HepG2 (cell line): ENCODE results near the gene HSD17B8. TPM values are rescaled to one million over a fixed set of nuclear protein-coding genes. Genes with fewer than 3 reads are reported as not detected.

Experiments used
- ARNT2 ChIP-seq: sonication (generic); formaldehyde crosslinking; IDR thresholded peaks from 2 replicates; pipeline ENCODE4 v1.8.0; 2022; ENCODE audit warnings: mild to moderate bottlenecking, low read depth, missing genetic modification reagents, moderate library complexity
- ATF7 ChIP-seq, 2 experiments: fragments of 450-650 bp in 1 of 2; sonication (generic) in 1 of 2; formaldehyde crosslinking in 1 of 2; IDR thresholded peaks; 2 replicates each; pipeline versions ENCODE4 v1.4.0 to v1.6.1; 2016 to 2020; ENCODE audit warnings: antibody characterized with exemption in 1 of 2, mild to moderate bottlenecking in 1 of 2, missing genetic modification reagents in 1 of 2
- CCDC6 ChIP-seq: sonication (generic); formaldehyde crosslinking; IDR thresholded peaks from 2 replicates; pipeline ENCODE4 v1.8.1; 2022; ENCODE audit warnings: mild to moderate bottlenecking, missing genetic modification reagents, moderate library complexity
- CREM ChIP-seq, 2 experiments: sonication (generic) in 1 of 2; formaldehyde crosslinking in 1 of 2; IDR thresholded peaks; 2 replicates each; pipeline versions ENCODE4 v1.4.0 to v1.6.1; 2016 to 2020; ENCODE audit warnings: antibody characterized with exemption in 1 of 2, mild to moderate bottlenecking in 1 of 2, missing genetic modification reagents in 1 of 2
- GZF1 ChIP-seq: sonication (generic); formaldehyde crosslinking; IDR thresholded peaks from 2 replicates; pipeline ENCODE4 v1.5.1; 2020; ENCODE audit warnings: mild to moderate bottlenecking, missing genetic modification reagents
- KAT2B ChIP-seq: fragments of 150-350 bp; IDR thresholded peaks from 2 replicates; pipeline ENCODE4 v1.6.1; 2014; ENCODE audit warnings: low read depth, low read length, borderline replicate concordance
- KAT7 ChIP-seq: IDR thresholded peaks from 2 replicates; pipeline ENCODE4 v1.6.1; 2018; ENCODE audit warnings: borderline replicate concordance, missing compliant biosample characterization
- PHF5A ChIP-seq: IDR thresholded peaks from one replicate; pipeline ENCODE4 v1.6.1; 2018; ENCODE audit warnings: low read depth, missing genetic modification reagents; ENCODE audit not compliant: unreplicated experiment
- PLRG1 ChIP-seq: fragments of 450-650 bp; conservative IDR thresholded peaks from 2 replicates; pipeline ENCODE4 v1.6.1; 2016
- RARA ChIP-seq: IDR thresholded peaks from 2 replicates; pipeline ENCODE4 v1.6.1; 2016; ENCODE audit warnings: missing genetic modification reagents, missing compliant biosample characterization
- REPIN1 ChIP-seq: sonication (generic); formaldehyde crosslinking; IDR thresholded peaks from 2 replicates; pipeline ENCODE4 v1.8.0; 2022; ENCODE audit warnings: missing genetic modification reagents, low read depth, mild to moderate bottlenecking, borderline replicate concordance
- RERE ChIP-seq: IDR thresholded peaks from 2 replicates; pipeline ENCODE4 v1.6.1; 2016; ENCODE audit warnings: low read depth, missing genetic modification reagents, missing compliant biosample characterization
- SNRNP70 ChIP-seq: fragments of 200-400 bp; formaldehyde crosslinking; IDR thresholded peaks from 2 replicates; pipeline ENCODE4 v1.6.1; 2017; ENCODE audit warnings: mild to moderate bottlenecking, low read depth, low read length, moderate library complexity
- SOX6 ChIP-seq, 2 experiments: fragments of 450-650 bp in 1 of 2; sonication (generic) in 1 of 2; formaldehyde crosslinking in 1 of 2; IDR thresholded peaks; 2 replicates each; pipeline versions ENCODE4 v1.4.0 to v1.6.1; 2017 to 2020; ENCODE audit warnings: antibody characterized with exemption in 1 of 2, mild to moderate bottlenecking in 1 of 2, missing genetic modification reagents in 1 of 2
- ZBTB4 ChIP-seq: sonication (generic); formaldehyde crosslinking; IDR thresholded peaks from 2 replicates; pipeline ENCODE4 v1.4.0; 2020; ENCODE audit warnings: missing genetic modification reagents, mild to moderate bottlenecking, borderline replicate concordance
- ZNF383 ChIP-seq: sonication (generic); formaldehyde crosslinking; IDR thresholded peaks from 2 replicates; pipeline ENCODE4 v1.4.0; 2020; ENCODE audit warnings: missing genetic modification reagents, mild to moderate bottlenecking, borderline replicate concordance
- ZNF589 ChIP-seq: sonication (generic); formaldehyde crosslinking; conservative IDR thresholded peaks from 2 replicates; pipeline ENCODE4 v1.8.0; 2022; ENCODE audit warnings: mild to moderate bottlenecking, moderate library complexity, missing genetic modification reagents
- ZNF607 ChIP-seq: sonication (generic); formaldehyde crosslinking; IDR thresholded peaks from 2 replicates; pipeline ENCODE4 v1.5.1; 2020; ENCODE audit warnings: missing genetic modification reagents, mild to moderate bottlenecking, borderline replicate concordance
- ZNF629 ChIP-seq: sonication (generic); formaldehyde crosslinking; conservative IDR thresholded peaks from 2 replicates; pipeline ENCODE4 v1.5.0; 2020; ENCODE audit warnings: missing genetic modification reagents
- ZNF749 ChIP-seq: sonication (generic); formaldehyde crosslinking; IDR thresholded peaks from 2 replicates; pipeline ENCODE4 v1.8.0; 2022; ENCODE audit warnings: mild to moderate bottlenecking, missing genetic modification reagents, moderate library complexity, borderline replicate concordance
- polyA plus RNA-seq, 8 experiments: library from polyadenylated mRNA; depleted of rRNA in 3 of 8; stranded (reverse) in 7 of 8; unstranded in 1 of 8; fragments of >200 nt; fragmentation: Illumina TruSeq in 4 of 8; extraction: Trizol in 4 of 8; gene quantifications; 2 replicates each; pipeline versions ENCODE4 v1.2.1 to v1.2.3, GENCODE V29; 2011 to 2016; ENCODE audit warnings: low read depth in 4 of 8, missing spikeins in 1 of 8, mixed read lengths in 1 of 8; ENCODE audit not compliant: insufficient read depth in 1 of 8
- total RNA-seq, 5 experiments: library from RNA; depleted of rRNA; stranded (reverse); fragments of >200 nt; fragmentation: Illumina TruSeq; extraction: Trizol; gene quantifications; 2 replicates each; pipeline ENCODE4 v1.2.3, GENCODE V29; 2016; ENCODE audit warnings: low read depth in 1 of 5

HSD17B8 gene
- total and polyA plus RNA-seq, 2 of the 13 experiments (the other 11 are each of a cell fraction or from before 2014, with no cell fraction given), result 12.6 to 20.1 TPM

GRCh38 chr6:33198159-33198852 is 6.1 kb upstream of the HSD17B8 start (continued):
- TF ChIP-seq RERE (CRISPR knock-in tag) (peak; percentile 87; the same call in 1 of the 2 replicates), REPIN1 (CRISPR knock-in tag) (peak; percentile 50; the same call in 1 of the 2 replicates), CREM (IDR thresholded peaks at IDR 0.05) (peak; percentile 86; the same call in 1 of the 2 replicates), CREM (CRISPR knock-in tag; IDR thresholded peaks at IDR 0.05) (no peak), ZNF589 (CRISPR knock-in tag) (no peak), PHF5A (CRISPR knock-in tag) (peak; percentile 75), ZBTB4 (0 out of 2 replicates have a peak, but pooled peaks have one; percentile 9), ZNF383 (CRISPR knock-in tag) (no peak), ZNF629 (CRISPR knock-in tag) (no peak), KAT7 (CRISPR knock-in tag) (peak; percentile 34; the same call in 1 of the 2 replicates), ATF7 (IDR thresholded peaks at IDR 0.05) (no peak), ATF7 (CRISPR knock-in tag; IDR thresholded peaks at IDR 0.05) (peak; percentile 51; the same call in 1 of the 2 replicates), SNRNP70 (no peak), ARNT2 (CRISPR knock-in tag) (peak; percentile 68; the same call in 1 of the 2 replicates), SOX6 (IDR thresholded peaks at IDR 0.05) (no peak), SOX6 (CRISPR knock-in tag; IDR thresholded peaks at IDR 0.05) (peak; percentile 93), PLRG1 (no peak), GZF1 (CRISPR knock-in tag) (0 out of 2 replicates have a peak, but pooled peaks have one; percentile 37), ZNF607 (CRISPR knock-in tag) (0 out of 2 replicates have a peak, but pooled peaks have one; percentile 51), ZNF749 (CRISPR knock-in tag) (no peak), KAT2B (no peak), RARA (CRISPR knock-in tag) (peak; percentile 100), CCDC6 (CRISPR knock-in tag) (0 out of 2 replicates have a peak, but pooled peaks have one; percentile 38)
